Lower leg skin (tissue), 3 donors: Measurements from ENCODE around the gene KNCN.

Source experiments
- CTCF ChIP-seq, 3 donors: fragments of 450-650 bp; IDR thresholded peaks; one replicate each; pipeline ENCODE4 v1.5.1; 2016; ENCODE audit warnings: antibody characterized with exemption in 3 of 3, mild to moderate bottlenecking in 3 of 3, moderate library complexity in 2 of 3
- POLR2A ChIP-seq, 2 donors: fragments of 450-650 bp; IDR thresholded peaks; one replicate each; pipeline ENCODE4 v1.6.1; 2016 to 2017; ENCODE audit warnings: antibody characterized with exemption in 2 of 2, mild to moderate bottlenecking in 1 of 2, moderate library complexity in 1 of 2

GRCh38 chr1:46510998-46511365 is 40.5 kb downstream of the KNCN start:
- no peak for TF ChIP-seq CTCF (IDR thresholded peaks at IDR 0.05)
- TF ChIP-seq POLR2A (IDR thresholded peaks at IDR 0.05), result no peak
